Chondrocyte (in vitro differentiated cells): ENCODE data around the gene MACROH2A1. TPM values are rescaled to one million over a fixed set of nuclear protein-coding genes. Genes with fewer than 3 reads are reported as not detected.
A peak's percentile ranks its signal among the peaks of the same experiment; 100 is the strongest.

ENCODE experiments used
- DNase-seq: peaks from one replicate; pipeline ENCODE4 v3.0.0; 2021; ENCODE audit warnings: mixed read lengths, low spot score
- H3K27ac Mint-ChIP-seq: one replicate; pipeline ENCODE4 v1.8.0; 2021; ENCODE audit warnings: mild to moderate bottlenecking, moderate library complexity, mixed read lengths; ENCODE audit not compliant: unreplicated experiment
- H3K27me3 Mint-ChIP-seq: 2 replicates; pipeline ENCODE4 v1.8.0; 2021; ENCODE audit warnings: low read depth, mixed read lengths
- H3K36me3 Mint-ChIP-seq: 2 replicates; pipeline ENCODE4 v1.8.0; 2021; ENCODE audit warnings: low read depth, mixed read lengths
- H3K4me1 Mint-ChIP-seq: 2 replicates; pipeline ENCODE4 v1.8.0; 2021; ENCODE audit warnings: low read depth, mild to moderate bottlenecking, mixed read lengths
- H3K4me3 Mint-ChIP-seq: one replicate; pipeline ENCODE4 v1.8.0; 2021; ENCODE audit warnings: mild to moderate bottlenecking, moderate library complexity, mixed read lengths; ENCODE audit not compliant: unreplicated experiment
- H3K9me3 Mint-ChIP-seq: 2 replicates; pipeline ENCODE4 v1.8.0; 2021; ENCODE audit warnings: low read depth, mixed read lengths
- CTCF ChIP-seq: fragments of 200-600 bp; sonication (generic); IDR thresholded peaks from 2 replicates; pipeline ENCODE4 v1.5.0; 2021; ENCODE audit warnings: antibody characterized with exemption, mild to moderate bottlenecking, moderate library complexity
- total RNA-seq: library from RNA; stranded (reverse); gene quantifications from 3 replicates; pipeline ENCODE4 v1.2.1, GENCODE V29; 2021

The MACROH2A1 gene
- total RNA-seq, 1 donor from 2014 or later = 100 TPM

DNA sequence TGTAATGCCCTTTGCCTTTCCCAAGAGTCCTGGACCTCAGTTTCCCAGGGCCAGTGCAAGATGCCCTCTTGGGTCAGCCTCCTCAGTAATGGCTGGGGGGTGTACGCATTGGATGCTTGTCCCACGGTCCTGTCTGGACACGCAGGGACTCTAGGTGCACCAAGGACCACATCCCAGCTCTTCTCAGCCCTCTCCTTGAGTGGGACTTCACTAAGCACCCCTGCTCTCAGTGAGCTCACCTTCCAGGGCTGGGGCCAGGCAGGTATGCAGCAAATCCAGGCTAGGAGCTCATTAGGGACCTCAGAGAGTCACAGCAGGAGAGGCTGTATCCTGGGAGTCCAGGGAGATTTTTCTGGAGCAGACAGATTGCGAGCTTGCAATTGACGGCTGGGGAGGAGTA lies 59.8 kb downstream of the MACROH2A1 start:
- no peak for DNase-seq
- Mint-ChIP-seq H3K27me3 (no peaks in the 10 kb centered on the region), H3K9me3 (no peaks in the 10 kb centered on the region), H3K4me3 (no peak overlapping the region), H3K27ac (no peak overlapping the region), H3K4me1 (peaks cover 14% of the 10 kb centered on the region), H3K36me3 (peaks cover 32% of the 10 kb centered on the region)
- TF ChIP-seq CTCF = no peak

GRCh38 chr5:135337064-135337463 lies 62.0 kb downstream of the MACROH2A1 start:
- DNase-seq = no peak
- H3K36me3 Mint-ChIP-seq = peaks cover 14% of the 10 kb centered on the region
- H3K27me3 Mint-ChIP-seq = no peaks in the 10 kb centered on the region
- no peak overlapping the region for H3K27ac Mint-ChIP-seq
- no peaks in the 10 kb centered on the region for H3K9me3 Mint-ChIP-seq
- H3K4me3 Mint-ChIP-seq = no peak overlapping the region
- no peak for TF ChIP-seq CTCF
- peaks cover 6% of the 10 kb centered on the region for H3K4me1 Mint-ChIP-seq

GRCh38 chr5:135335031-135335828 lies 63.8 kb downstream of the MACROH2A1 start:
- Mint-ChIP-seq H3K36me3 (peaks cover 7% of the 10 kb centered on the region), H3K9me3 (no peaks in the 10 kb centered on the region), H3K4me3 (no peak overlapping the region), H3K4me1 (peaks cover 6% of the 10 kb centered on the region), H3K27ac (no peak overlapping the region), H3K27me3 (no peaks in the 10 kb centered on the region)
- no peak for TF ChIP-seq CTCF
- no peak for DNase-seq

- Mint-ChIP-seq H3K4me1 (peaks cover 6% of the 10 kb centered on the region), H3K27ac (peak overlapping the region; percentile 55), H3K36me3 (peaks cover 3% of the 10 kb centered on the region), H3K9me3 (no peaks in the 10 kb centered on the region), H3K27me3 (no peaks in the 10 kb centered on the region), H3K4me3 (no peak overlapping the region)
- DNase-seq = no peak
- no peak for TF ChIP-seq CTCF
Measured at GRCh38 chr5:135333732-135334515, 65.1 kb downstream of the MACROH2A1 start.

DNA sequence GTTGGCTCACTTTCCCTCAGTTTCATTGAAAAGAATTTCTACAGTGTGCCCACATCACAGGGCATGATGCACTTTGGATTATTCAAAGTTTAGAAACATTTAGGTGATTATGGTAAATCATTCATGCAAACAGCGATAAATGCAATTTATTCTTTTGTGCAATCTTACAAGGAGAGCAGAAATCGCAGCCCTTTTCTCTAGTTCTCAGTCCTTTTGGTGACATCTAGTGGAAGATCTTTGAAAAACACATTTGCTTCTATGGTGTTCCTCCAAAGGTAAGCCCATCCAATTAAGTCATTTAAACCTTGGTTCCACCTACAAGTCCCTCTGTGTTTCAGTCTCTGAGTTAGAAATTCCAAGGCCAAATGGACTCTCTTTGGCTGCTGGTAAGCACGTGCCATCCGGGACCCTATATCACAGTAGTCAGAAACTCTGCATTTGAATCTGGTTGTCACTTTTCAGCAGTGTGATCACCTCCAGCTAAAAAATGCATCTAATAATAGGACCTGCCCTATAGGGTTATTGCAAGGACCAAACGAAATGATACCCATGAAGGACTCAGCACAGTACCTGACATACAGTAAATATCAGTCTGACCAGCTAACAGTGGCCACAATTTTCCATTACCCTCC lies 66.4 kb downstream of the MACROH2A1 start:
- no peak overlapping the region for H3K4me3 Mint-ChIP-seq

More for the DNA sequence above, 66.4 kb downstream of the MACROH2A1 start:
- Mint-ChIP-seq H3K27me3 (no peaks in the 10 kb centered on the region), H3K9me3 (no peaks in the 10 kb centered on the region), H3K27ac (no peak overlapping the region), H3K4me1 (peaks cover 6% of the 10 kb centered on the region), H3K36me3 (no peaks in the 10 kb centered on the region)
- peak; percentile 88 for TF ChIP-seq CTCF
- DNase-seq = no peak
